Articular chondrocyte of knee joint (primary cell): ENCODE measurements around the gene PEX11G. TPM values are rescaled to one million over a fixed set of nuclear protein-coding genes. Genes with fewer than 3 reads are reported as not detected.

Source experiments
- total RNA-seq: library from RNA; depleted of rRNA; stranded (reverse); fragments of >200 nt; gene quantifications from 2 replicates; pipeline ENCODE4 v1.2.3, GENCODE V29; 2012

PEX11G gene
- 1.7 and 2.9 TPM in 2 replicates for total RNA-seq

GRCh38 chr19:7488736-7489353, at the start of gene PEX11G:
Gene PEX11G (minus strand): TSS chr19:7489035. CDS start chr19:7489010, 25 bp downstream.

GRCh38 chr19:7535047-7535997, 46.5 kb upstream of the PEX11G start, which contains the start of gene PNPLA6:
Gene PNPLA6 (plus strand): TSS chr19:7535717. CDS start chr19:7535789, 72 bp downstream.

GRCh38 chr19:7522072-7522922, 33.5 kb upstream of the PEX11G start, which contains the start of gene MCOLN1:
Gene MCOLN1 (plus strand): TSS chr19:7522624. CDS start chr19:7522751, 127 bp downstream.

GRCh38 chr19:7515645-7516151, 26.9 kb upstream of the PEX11G start, which contains the start of gene ZNF358:
Gene ZNF358 (plus strand): TSS chr19:7516103. CDS start chr19:7519243, 3,140 bp downstream.

Other genes with a start within 250 kb of the PEX11G start
- 17.4 and 20.9 TPM in 2 replicates for gene INSR, start 194.6 kb downstream of the PEX11G start, total RNA-seq
- 22.6 and 23.2 TPM in 2 replicates for gene ARHGEF18, start 140.1 kb downstream of the PEX11G start, total RNA-seq
- 18.5 and 22.7 TPM in 2 replicates for gene ZNF358, start 27.1 kb upstream of the PEX11G start, total RNA-seq
- gene MCOLN1, start 33.6 kb upstream of the PEX11G start, total RNA-seq: 5.7 and 8.4 TPM in 2 replicates
- 57.8 and 64.2 TPM in 2 replicates for gene PNPLA6, start 46.7 kb upstream of the PEX11G start, total RNA-seq
- gene CAMSAP3, start 106.8 kb upstream of the PEX11G start, total RNA-seq: not detected in 2 replicates
- gene XAB2, start 140.5 kb upstream of the PEX11G start, total RNA-seq: 26.4 and 28.4 TPM in 2 replicates
- 6.4 and 11.1 TPM in 2 replicates for gene PET100, start 140.8 kb upstream of the PEX11G start, total RNA-seq
- gene PCP2, start 144.7 kb upstream of the PEX11G start, total RNA-seq: not detected in 2 replicates
- 0.76 and 1.7 TPM in 2 replicates for gene STXBP2, start 148.1 kb upstream of the PEX11G start, total RNA-seq
- gene RETN, start 180.0 kb upstream of the PEX11G start, total RNA-seq: not detected in 2 replicates
- not detected in 2 replicates for gene MCEMP1, start 188.1 kb upstream of the PEX11G start, total RNA-seq
- gene TRAPPC5, start 191.8 kb upstream of the PEX11G start, total RNA-seq: 40.4 and 41.4 TPM in 2 replicates
- gene FCER2, start 213.1 kb upstream of the PEX11G start, total RNA-seq: not detected in 2 replicates
- not detected in 2 replicates for gene CLEC4G, start 243.1 kb upstream of the PEX11G start, total RNA-seq